ENCODE results near the gene MAFF.
"Not testable (repeated sequence)": the region's sequence is repeated elsewhere in the genome, so short reads cannot be mapped to it uniquely, and the experiment has no call there.

The MAFF gene

GRCh38 chr22:38177044-38177443, 24.8 kb upstream of the MAFF start:
- no peak for DNase-seq (ENCODE audit: low read depth in 2 of 3, low spot score in 2 of 3)

- DNase-seq (ENCODE audit: low read depth in 2 of 3, low spot score in 2 of 3), result not testable (repeated sequence)
Measured at GRCh38 chr22:38177571-38177925, 24.2 kb upstream of the MAFF start.

DNA sequence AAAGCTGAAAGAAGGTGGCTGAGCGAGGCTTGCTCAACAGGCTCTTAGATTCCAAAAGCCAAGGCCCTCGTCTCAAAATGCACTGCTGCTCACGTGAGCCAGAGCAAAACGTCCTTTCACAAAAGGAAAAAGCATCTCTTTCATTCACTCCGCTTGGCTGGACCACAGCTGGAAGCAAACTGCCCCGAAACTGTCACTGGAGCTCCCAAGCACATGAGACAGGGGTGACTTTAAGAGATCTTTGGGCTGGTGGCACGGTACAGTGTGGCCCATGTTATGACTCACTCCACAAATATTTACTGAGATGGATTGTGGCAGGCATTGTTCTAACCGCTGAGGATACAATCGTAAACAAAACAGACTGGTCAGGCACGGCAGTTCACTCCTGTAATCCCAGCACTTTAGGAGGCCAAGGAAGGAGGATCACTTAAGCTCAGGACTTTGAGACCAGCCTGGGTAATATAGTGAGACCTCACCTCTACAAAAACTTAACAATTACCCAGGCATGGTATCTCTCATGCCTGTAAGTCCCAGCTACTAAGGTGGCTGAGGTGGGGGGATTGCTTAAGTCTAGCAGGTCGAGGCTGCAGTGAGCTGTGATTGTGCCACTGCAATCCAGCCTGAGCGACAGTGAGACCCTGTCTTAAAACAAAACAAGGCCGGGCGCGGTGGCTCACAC, 23.7 kb upstream of the MAFF start:
- no peak for DNase-seq (ENCODE audit: low read depth in 2 of 3, low spot score in 2 of 3)

DNA sequence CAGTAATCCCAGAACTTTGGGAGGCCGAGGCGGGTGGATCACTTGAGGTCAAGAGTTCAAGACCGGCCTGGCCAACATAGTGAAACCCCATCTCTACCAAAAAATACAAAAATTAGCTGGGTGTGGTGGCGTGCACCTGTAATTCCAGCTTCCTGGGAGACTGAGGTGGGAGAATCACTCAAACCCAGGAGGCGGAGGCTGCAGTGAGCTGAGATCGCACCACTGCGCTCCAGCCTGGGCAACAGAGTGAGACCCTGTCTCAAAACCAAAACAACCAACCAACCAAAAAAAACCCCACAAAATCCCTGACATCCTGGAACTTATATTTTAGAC, 23.2 kb upstream of the MAFF start:
- DNase-seq (ENCODE audit: low read depth in 2 of 3, low spot score in 2 of 3), result not testable (repeated sequence)

GRCh38 chr22:38180841-38181452, 20.8 kb upstream of the MAFF start:
- DNase-seq (ENCODE audit: low read depth in 2 of 3, low spot score in 2 of 3), result no peak

- DNase-seq (ENCODE audit: low read depth in 2 of 3, low spot score in 2 of 3), result peak; percentile 89 to 99 (median 93)
Measured at GRCh38 chr22:38181453-38182200, 20.2 kb upstream of the MAFF start, which contains the start of gene PLA2G6. PLA2G6 (minus strand) TSS chr22:38181830; CDS start chr22:38169426, 12,404 bp downstream.

GRCh38 chr22:38184788-38185187, 17.0 kb upstream of the MAFF start:
- no peak for DNase-seq (ENCODE audit: low read depth in 2 of 3, low spot score in 2 of 3)

- no peak for DNase-seq (ENCODE audit: low read depth in 2 of 3, low spot score in 2 of 3)
Measured at GRCh38 chr22:38186429-38186828, 15.4 kb upstream of the MAFF start.

DNA sequence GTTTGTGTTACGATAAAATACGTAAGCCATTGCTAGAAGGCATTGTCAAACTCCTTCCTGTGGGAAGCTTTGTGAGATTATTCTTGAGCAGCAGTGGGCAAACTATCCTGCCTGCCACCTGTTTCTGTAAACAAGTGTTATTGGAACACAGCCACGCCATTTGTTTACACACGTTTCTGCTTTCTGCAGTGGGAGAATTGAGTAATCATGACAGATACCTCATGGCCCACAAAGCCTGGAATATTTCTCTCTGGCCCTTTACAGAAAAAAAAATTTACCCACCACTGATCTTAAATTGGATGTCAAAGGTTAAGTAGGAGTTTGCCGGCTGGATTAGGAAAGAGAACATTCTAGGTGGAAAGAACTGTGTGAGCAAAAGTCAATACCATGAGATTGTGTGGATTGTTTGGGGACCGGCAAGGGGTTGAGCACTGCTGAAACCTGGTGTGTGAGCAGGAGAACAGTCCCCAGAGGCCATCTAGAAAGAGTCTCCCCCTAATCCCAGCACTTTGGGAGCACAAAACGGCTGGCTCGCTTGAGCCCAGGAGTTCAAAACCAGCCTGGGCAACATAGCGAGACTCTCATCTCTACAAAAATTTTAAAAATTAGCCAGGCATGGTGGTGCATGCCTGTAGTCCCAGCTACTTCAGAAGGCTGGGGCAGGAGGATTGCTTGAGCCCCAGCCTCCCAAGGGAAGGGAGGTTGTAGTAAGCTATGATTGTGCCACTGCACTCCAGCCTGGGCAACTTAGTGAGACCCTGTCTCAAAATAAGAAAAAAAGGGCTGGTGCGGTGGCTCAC, 14.2 kb upstream of the MAFF start:
- DNase-seq (ENCODE audit: low read depth in 2 of 3, low spot score in 2 of 3), result no peak

DNA sequence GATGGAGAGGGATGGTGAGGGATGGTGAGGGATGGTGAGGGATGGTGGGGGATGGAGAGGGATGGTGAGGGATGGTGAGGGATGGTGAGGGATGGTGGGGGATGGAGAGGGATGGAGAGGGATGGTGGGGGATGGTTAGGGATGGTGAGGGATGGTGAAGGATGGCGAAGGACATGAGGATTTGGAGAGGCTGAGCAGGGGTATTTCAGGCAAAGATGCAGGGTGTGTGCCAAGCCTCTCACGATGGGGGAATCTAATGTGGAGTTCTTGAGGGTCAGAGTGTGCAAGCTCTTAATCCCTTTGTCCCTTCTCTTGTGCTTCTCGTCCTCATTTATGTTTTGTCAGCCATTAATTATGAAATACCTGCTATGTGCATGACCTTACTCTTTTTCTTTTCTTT, 12.7 kb upstream of the MAFF start:
- no peak for DNase-seq (ENCODE audit: low read depth in 2 of 3, low spot score in 2 of 3)

DNA sequence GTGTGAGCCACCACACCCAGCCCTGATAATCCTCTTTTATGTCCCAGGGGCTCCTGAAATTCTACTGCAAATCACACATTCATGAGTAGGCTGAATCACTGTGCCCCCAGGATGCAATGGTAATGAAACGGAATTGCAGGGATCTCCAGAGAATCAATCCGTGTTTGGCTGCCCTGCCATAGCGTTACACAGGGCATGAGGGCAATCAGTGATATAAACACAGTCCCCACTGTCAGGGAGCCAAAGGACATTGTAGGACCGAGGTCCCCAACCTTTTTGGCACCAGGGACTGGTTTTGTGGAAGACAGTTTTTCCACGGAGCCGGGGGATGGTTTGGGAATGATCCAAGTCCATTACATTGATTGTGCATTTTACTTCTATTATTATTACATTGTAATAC, 11.2 kb upstream of the MAFF start:
- DNase-seq (ENCODE audit: low read depth in 2 of 3, low spot score in 2 of 3), result no peak

DNA sequence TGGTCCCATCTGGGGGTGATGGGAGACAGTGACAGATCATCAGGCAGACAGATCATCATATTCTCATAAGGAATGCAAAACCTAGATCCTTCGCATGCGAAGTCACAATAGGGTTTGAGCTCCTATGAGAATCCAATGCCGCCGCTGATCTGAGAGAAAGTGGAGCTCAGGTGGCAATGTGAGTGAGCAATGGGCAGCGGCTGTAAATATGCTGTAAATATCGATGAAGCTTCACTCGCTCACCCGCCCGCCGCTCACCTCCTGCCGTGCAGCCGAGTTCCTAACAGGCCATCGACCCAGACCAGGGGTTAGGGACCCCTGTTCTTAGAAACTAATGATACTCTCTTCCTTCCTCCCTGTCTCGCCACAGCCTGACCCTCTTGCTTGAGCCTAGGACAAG, 10.7 kb upstream of the MAFF start:
- no peak for DNase-seq (ENCODE audit: low read depth in 2 of 3, low spot score in 2 of 3)

DNA sequence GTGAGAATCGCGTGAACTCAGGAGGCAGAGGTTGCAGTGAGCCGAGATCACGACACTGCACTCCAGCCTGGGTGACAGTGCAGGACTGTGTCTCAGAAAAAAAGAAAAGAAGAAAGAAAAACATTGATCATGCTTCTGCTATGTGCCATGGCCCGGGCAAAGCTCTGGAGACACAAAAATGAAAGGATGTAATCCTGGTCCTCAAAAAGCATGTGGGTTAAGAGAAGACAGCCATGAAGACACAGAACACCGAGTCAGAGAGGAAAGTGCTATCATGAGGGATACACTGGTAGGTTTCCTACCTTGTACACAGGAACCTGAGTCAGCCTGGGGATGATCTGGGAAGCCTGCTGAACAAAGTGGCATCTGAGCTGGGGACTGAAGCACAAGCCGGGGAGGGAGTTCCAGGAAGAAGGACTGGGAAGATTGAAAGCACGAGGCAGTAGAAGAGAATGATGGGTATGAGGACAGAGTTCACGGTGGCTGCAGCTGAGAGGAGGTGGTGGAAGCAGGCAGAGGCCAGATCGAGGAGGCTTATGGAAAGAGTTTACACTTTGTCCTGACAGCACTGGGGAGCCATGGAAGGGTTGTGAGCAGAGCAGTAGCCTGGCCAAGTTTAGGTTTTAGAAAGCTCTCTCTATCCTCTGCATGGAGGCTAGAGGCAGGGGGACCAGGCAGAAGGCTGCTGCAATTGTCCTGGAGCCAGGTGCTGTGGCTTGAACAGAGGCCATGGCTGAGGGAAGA, 9.9 kb upstream of the MAFF start:
- DNase-seq (ENCODE audit: low read depth in 2 of 3, low spot score in 2 of 3), result no peak

- no peak for DNase-seq (ENCODE audit: low read depth in 2 of 3, low spot score in 2 of 3)
Measured at GRCh38 chr22:38192475-38192863, 9.3 kb upstream of the MAFF start.

GRCh38 chr22:38193580-38193979, 8.2 kb upstream of the MAFF start:
- DNase-seq (ENCODE audit: low read depth in 2 of 3, low spot score in 2 of 3), result no peak

GRCh38 chr22:38196791-38197419, 4.9 kb upstream of the MAFF start:
- DNase-seq (ENCODE audit: low read depth in 2 of 3, low spot score in 2 of 3), result no peak

- no peak for DNase-seq (ENCODE audit: low read depth in 2 of 3, low spot score in 2 of 3)
Measured at GRCh38 chr22:38199826-38200559, 1.8 kb upstream of the MAFF start.

GRCh38 chr22:38201371-38201710, 453 bp upstream of the MAFF start:
- DNase-seq (ENCODE audit: low read depth in 2 of 3, low spot score in 2 of 3), result no peak

GRCh38 chr22:38202437-38203089, 769 bp downstream of the MAFF start:
- DNase-seq (ENCODE audit: low read depth in 2 of 3, low spot score in 2 of 3), result peak in 1 of 3 experiments; percentile 30

All from activated CD8-positive, alpha-beta memory T cell treated with anti-CD3 and anti-CD28 coated beads for 48 hours (primary cell).